SK-N-SH treated with all-trans-retinoic acid at 6 μM for 48 hours (cell line): ENCODE measurements around the gene TXK.
A peak's percentile ranks its signal among the peaks of the same experiment; 100 is the strongest.

ENCODE experiments used
- ATAC-seq: fragments of 200-7000 bp; cut with Tn5 transposase; 3 replicates; pipeline ENCODE4 v1.9.1; 2020; ENCODE audit warnings: mild to moderate bottlenecking, moderate library complexity
- ARNTL ChIP-seq: fragments of 450-650 bp; formaldehyde crosslinking; IDR thresholded peaks from 2 replicates; pipeline ENCODE4 v1.5.0; 2020; ENCODE audit warnings: low read depth, mild to moderate bottlenecking, moderate library complexity, borderline replicate concordance
- BACH2 ChIP-seq: fragments of 250-450 bp; sonication (Bioruptor Pico); IDR thresholded peaks from 2 replicates; pipeline ENCODE4 v1.9.0; 2021; ENCODE audit warnings: mild to moderate bottlenecking, borderline replicate concordance
- CREB5 ChIP-seq: fragments of 250-450 bp; sonication (Bioruptor Pico); IDR thresholded peaks from 2 replicates; pipeline ENCODE4 v1.5.1; 2020; ENCODE audit warnings: low read depth, mild to moderate bottlenecking, moderate library complexity
- CSDC2 ChIP-seq: fragments of 250-450 bp; sonication (Bioruptor Pico); IDR thresholded peaks from 2 replicates; pipeline ENCODE4 v1.5.0; 2020; ENCODE audit warnings: mild to moderate bottlenecking, moderate library complexity
- CSRNP3 ChIP-seq: fragments of 250-450 bp; sonication (Bioruptor Pico); IDR thresholded peaks from 2 replicates; pipeline ENCODE4 v1.5.1; 2021; ENCODE audit warnings: mild to moderate bottlenecking, moderate library complexity
- ESRRG ChIP-seq: fragments of 250-450 bp; sonication (Bioruptor Pico); IDR thresholded peaks from 2 replicates; pipeline ENCODE4 v1.6.1; 2021; ENCODE audit warnings: mild to moderate bottlenecking
- GLIS3 ChIP-seq: fragments of 250-450 bp; sonication (Bioruptor Pico); IDR thresholded peaks from 2 replicates; pipeline ENCODE4 v1.5.0; 2020; ENCODE audit warnings: mild to moderate bottlenecking, moderate library complexity
- ISL1 ChIP-seq: fragments of 250-450 bp; sonication (Bioruptor Pico); IDR thresholded peaks from 2 replicates; pipeline ENCODE4 v2.1.2; 2022; ENCODE audit warnings: mild to moderate bottlenecking, moderate library complexity
- OSR1 ChIP-seq: fragments of 250-450 bp; sonication (Bioruptor Pico); IDR thresholded peaks from 2 replicates; pipeline ENCODE4 v1.8.0; 2022; ENCODE audit warnings: moderate library complexity, mild to moderate bottlenecking, inconsistent platforms
- PPARA ChIP-seq: fragments of 250-450 bp; sonication (Bioruptor Pico); IDR thresholded peaks from 2 replicates; pipeline ENCODE4 v1.5.0; 2020; ENCODE audit warnings: mild to moderate bottlenecking, borderline replicate concordance
- RARB ChIP-seq: fragments of 250-450 bp; sonication (Bioruptor Pico); IDR thresholded peaks from 2 replicates; pipeline ENCODE4 v1.8.0; 2021; ENCODE audit warnings: mild to moderate bottlenecking, moderate library complexity
- SNAI2 ChIP-seq: fragments of 250-450 bp; sonication (Bioruptor Pico); IDR thresholded peaks from 2 replicates; pipeline ENCODE4 v1.5.0; 2020; ENCODE audit warnings: mild to moderate bottlenecking, moderate library complexity
- TCF4 ChIP-seq: fragments of 250-450 bp; sonication (Bioruptor Pico); IDR thresholded peaks from 2 replicates; pipeline ENCODE4 v1.8.0; 2021; ENCODE audit warnings: mild to moderate bottlenecking, moderate library complexity, borderline replicate concordance
- TOX ChIP-seq: fragments of 250-450 bp; sonication (Bioruptor Pico); IDR thresholded peaks from 2 replicates; pipeline ENCODE4 v1.8.0; 2021; ENCODE audit warnings: mild to moderate bottlenecking, moderate library complexity, borderline replicate concordance
- ZC3H10 ChIP-seq: fragments of 250-450 bp; sonication (Bioruptor Pico); IDR thresholded peaks from 2 replicates; pipeline ENCODE4 v1.5.1; 2021; ENCODE audit warnings: mild to moderate bottlenecking, moderate library complexity
- ZFP3 ChIP-seq: fragments of 250-450 bp; sonication (Bioruptor Pico); IDR thresholded peaks from 2 replicates; pipeline ENCODE4 v1.5.0; 2020; ENCODE audit warnings: mild to moderate bottlenecking, moderate library complexity
- ZFP30 ChIP-seq: fragments of 450-650 bp; formaldehyde crosslinking; IDR thresholded peaks from 2 replicates; pipeline ENCODE4 v1.5.0; 2022; ENCODE audit warnings: mild to moderate bottlenecking, moderate library complexity
- ZNF565 ChIP-seq: fragments of 450-650 bp; formaldehyde crosslinking; conservative IDR thresholded peaks from 2 replicates; pipeline ENCODE4 v1.5.0; 2020; ENCODE audit warnings: low read depth, mild to moderate bottlenecking, moderate library complexity
- ZNF70 ChIP-seq: fragments of 450-650 bp; formaldehyde crosslinking; IDR thresholded peaks from 2 replicates; pipeline ENCODE4 v1.5.0; 2020; ENCODE audit warnings: mild to moderate bottlenecking, moderate library complexity
- ZNF8 ChIP-seq: fragments of 450-650 bp; formaldehyde crosslinking; IDR thresholded peaks from 2 replicates; pipeline ENCODE4 v1.5.0; 2020; ENCODE audit warnings: mild to moderate bottlenecking, moderate library complexity
- TF ChIP-seq, protein P1 (sequence below): fragments of 250-450 bp; sonication (Bioruptor Pico); IDR thresholded peaks from 2 replicates; pipeline ENCODE4 v1.5.0; 2020; ENCODE audit warnings: mild to moderate bottlenecking, moderate library complexity
- TF ChIP-seq, protein P2 (sequence below): fragments of 250-450 bp; sonication (Bioruptor Pico); IDR thresholded peaks from 2 replicates; pipeline ENCODE4 v1.8.0; 2021; ENCODE audit warnings: low read depth, mild to moderate bottlenecking, moderate library complexity, borderline replicate concordance

Gene TXK

DNA sequence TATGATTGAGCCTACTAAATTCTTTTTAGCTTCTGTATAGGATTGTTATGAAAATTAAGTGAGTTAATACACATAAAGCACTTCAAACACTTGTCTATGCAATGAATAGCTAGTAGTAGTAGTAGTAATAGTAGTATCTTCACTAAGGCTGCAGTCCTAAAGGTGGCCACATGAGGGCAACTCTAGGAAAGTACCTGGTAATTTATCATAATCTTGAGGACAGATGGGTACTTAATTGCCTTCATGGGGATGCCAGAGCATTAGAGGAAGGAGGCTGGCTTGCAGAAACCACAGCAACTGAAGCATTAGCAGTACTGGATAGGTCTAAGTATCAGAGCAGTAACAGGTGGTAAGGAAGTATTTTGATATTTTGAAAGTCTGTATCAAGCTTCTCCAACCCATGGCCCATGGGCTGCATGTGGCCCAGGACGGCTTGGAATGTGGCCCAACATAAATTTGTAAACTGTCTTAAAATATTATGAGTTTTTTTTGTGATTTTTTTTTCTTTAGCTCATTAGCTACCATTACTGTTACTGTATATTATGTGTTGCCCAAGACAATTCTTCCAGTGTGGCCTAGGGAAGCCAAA is 100.1 kb downstream of the TXK start:
- TF ChIP-seq CSRNP3 (CRISPR knock-in tag) (no peak), CREB5 (CRISPR knock-in tag) (no peak), ZNF8 (CRISPR knock-in tag) (no peak), PPARA (no peak), ZFP3 (CRISPR knock-in tag) (no peak), SNAI2 (CRISPR knock-in tag) (no peak), ZNF70 (no peak), BACH2 (CRISPR knock-in tag) (no peak), OSR1 (CRISPR knock-in tag) (no peak), ARNTL (CRISPR knock-in tag) (no peak), ZFP30 (CRISPR knock-in tag) (no peak), CSDC2 (CRISPR knock-in tag) (no peak), GLIS3 (no peak), RARB (CRISPR knock-in tag) (no peak), ESRRG (CRISPR knock-in tag) (no peak), TOX (CRISPR knock-in tag) (no peak), ISL1 (CRISPR knock-in tag) (no peak)
- TF ChIP-seq, protein P1, sequence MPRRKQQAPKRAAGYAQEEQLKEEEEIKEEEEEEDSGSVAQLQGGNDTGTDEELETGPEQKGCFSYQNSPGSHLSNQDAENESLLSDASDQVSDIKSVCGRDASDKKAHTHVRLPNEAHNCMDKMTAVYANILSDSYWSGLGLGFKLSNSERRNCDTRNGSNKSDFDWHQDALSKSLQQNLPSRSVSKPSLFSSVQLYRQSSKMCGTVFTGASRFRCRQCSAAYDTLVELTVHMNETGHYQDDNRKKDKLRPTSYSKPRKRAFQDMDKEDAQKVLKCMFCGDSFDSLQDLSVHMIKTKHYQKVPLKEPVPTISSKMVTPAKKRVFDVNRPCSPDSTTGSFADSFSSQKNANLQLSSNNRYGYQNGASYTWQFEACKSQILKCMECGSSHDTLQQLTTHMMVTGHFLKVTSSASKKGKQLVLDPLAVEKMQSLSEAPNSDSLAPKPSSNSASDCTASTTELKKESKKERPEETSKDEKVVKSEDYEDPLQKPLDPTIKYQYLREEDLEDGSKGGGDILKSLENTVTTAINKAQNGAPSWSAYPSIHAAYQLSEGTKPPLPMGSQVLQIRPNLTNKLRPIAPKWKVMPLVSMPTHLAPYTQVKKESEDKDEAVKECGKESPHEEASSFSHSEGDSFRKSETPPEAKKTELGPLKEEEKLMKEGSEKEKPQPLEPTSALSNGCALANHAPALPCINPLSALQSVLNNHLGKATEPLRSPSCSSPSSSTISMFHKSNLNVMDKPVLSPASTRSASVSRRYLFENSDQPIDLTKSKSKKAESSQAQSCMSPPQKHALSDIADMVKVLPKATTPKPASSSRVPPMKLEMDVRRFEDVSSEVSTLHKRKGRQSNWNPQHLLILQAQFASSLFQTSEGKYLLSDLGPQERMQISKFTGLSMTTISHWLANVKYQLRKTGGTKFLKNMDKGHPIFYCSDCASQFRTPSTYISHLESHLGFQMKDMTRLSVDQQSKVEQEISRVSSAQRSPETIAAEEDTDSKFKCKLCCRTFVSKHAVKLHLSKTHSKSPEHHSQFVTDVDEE (CRISPR knock-in tag): no peak
- peak; percentile 24; the same call in 1 of the 3 replicates for ATAC-seq

- no peak for ATAC-seq
- TF ChIP-seq CSRNP3 (CRISPR knock-in tag) (no peak), ESRRG (CRISPR knock-in tag) (no peak), SNAI2 (CRISPR knock-in tag) (no peak), CSDC2 (CRISPR knock-in tag) (no peak), ZFP30 (CRISPR knock-in tag) (no peak), RARB (CRISPR knock-in tag) (no peak), CREB5 (CRISPR knock-in tag) (no peak), TCF4 (CRISPR knock-in tag) (no peak), BACH2 (CRISPR knock-in tag) (no peak), ZC3H10 (CRISPR knock-in tag) (no peak), ZNF565 (CRISPR knock-in tag) (no peak), ZNF70 (no peak), PPARA (no peak), OSR1 (CRISPR knock-in tag) (no peak), ZNF8 (CRISPR knock-in tag) (no peak), GLIS3 (no peak), ZFP3 (CRISPR knock-in tag) (no peak)
- TF ChIP-seq, protein P1 (CRISPR knock-in tag): no peak
- TF ChIP-seq, protein P2, sequence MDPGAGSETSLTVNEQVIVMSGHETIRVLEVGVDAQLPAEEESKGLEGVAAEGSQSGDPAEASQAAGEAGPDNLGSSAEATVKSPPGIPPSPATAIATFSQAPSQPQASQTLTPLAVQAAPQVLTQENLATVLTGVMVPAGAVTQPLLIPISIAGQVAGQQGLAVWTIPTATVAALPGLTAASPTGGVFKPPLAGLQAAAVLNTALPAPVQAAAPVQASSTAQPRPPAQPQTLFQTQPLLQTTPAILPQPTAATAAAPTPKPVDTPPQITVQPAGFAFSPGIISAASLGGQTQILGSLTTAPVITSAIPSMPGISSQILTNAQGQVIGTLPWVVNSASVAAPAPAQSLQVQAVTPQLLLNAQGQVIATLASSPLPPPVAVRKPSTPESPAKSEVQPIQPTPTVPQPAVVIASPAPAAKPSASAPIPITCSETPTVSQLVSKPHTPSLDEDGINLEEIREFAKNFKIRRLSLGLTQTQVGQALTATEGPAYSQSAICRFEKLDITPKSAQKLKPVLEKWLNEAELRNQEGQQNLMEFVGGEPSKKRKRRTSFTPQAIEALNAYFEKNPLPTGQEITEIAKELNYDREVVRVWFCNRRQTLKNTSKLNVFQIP (CRISPR knock-in tag): no peak
- TF ChIP-seq, all 23 proteins: peak for 0
Observed at GRCh38 chr4:48033412-48033811, 100.6 kb downstream of the TXK start.
